SK-N-SH treated with all-trans-retinoic acid at 6 μM for 48 hours (cell line): ENCODE results near the gene SHC3.

Experiments
- ATAC-seq: fragments of 200-7000 bp; cut with Tn5 transposase; 3 replicates; pipeline ENCODE4 v1.9.1; 2020; ENCODE audit warnings: mild to moderate bottlenecking, moderate library complexity
- ARNTL ChIP-seq: fragments of 450-650 bp; formaldehyde crosslinking; IDR thresholded peaks from 2 replicates; pipeline ENCODE4 v1.5.0; 2020; ENCODE audit warnings: low read depth, mild to moderate bottlenecking, moderate library complexity, borderline replicate concordance
- BACH2 ChIP-seq: fragments of 250-450 bp; sonication (Bioruptor Pico); IDR thresholded peaks from 2 replicates; pipeline ENCODE4 v1.9.0; 2021; ENCODE audit warnings: mild to moderate bottlenecking, borderline replicate concordance
- CREB5 ChIP-seq: fragments of 250-450 bp; sonication (Bioruptor Pico); IDR thresholded peaks from 2 replicates; pipeline ENCODE4 v1.5.1; 2020; ENCODE audit warnings: low read depth, mild to moderate bottlenecking, moderate library complexity
- CSDC2 ChIP-seq: fragments of 250-450 bp; sonication (Bioruptor Pico); IDR thresholded peaks from 2 replicates; pipeline ENCODE4 v1.5.0; 2020; ENCODE audit warnings: mild to moderate bottlenecking, moderate library complexity
- ESRRG ChIP-seq: fragments of 250-450 bp; sonication (Bioruptor Pico); IDR thresholded peaks from 2 replicates; pipeline ENCODE4 v1.6.1; 2021; ENCODE audit warnings: mild to moderate bottlenecking
- GLIS3 ChIP-seq: fragments of 250-450 bp; sonication (Bioruptor Pico); IDR thresholded peaks from 2 replicates; pipeline ENCODE4 v1.5.0; 2020; ENCODE audit warnings: mild to moderate bottlenecking, moderate library complexity
- ISL1 ChIP-seq: fragments of 250-450 bp; sonication (Bioruptor Pico); IDR thresholded peaks from 2 replicates; pipeline ENCODE4 v2.1.2; 2022; ENCODE audit warnings: mild to moderate bottlenecking, moderate library complexity
- OSR1 ChIP-seq: fragments of 250-450 bp; sonication (Bioruptor Pico); IDR thresholded peaks from 2 replicates; pipeline ENCODE4 v1.8.0; 2022; ENCODE audit warnings: moderate library complexity, mild to moderate bottlenecking, inconsistent platforms
- PATZ1 ChIP-seq: fragments of 250-450 bp; sonication (Bioruptor Pico); IDR thresholded peaks from 2 replicates; pipeline ENCODE4 v1.8.0; 2020; ENCODE audit warnings: mild to moderate bottlenecking, moderate library complexity, borderline replicate concordance
- POU6F1 ChIP-seq: fragments of 250-450 bp; sonication (Bioruptor Pico); IDR thresholded peaks from 2 replicates; pipeline ENCODE4 v1.8.0; 2021; ENCODE audit warnings: low read depth, mild to moderate bottlenecking, moderate library complexity, borderline replicate concordance
- PPARA ChIP-seq: fragments of 250-450 bp; sonication (Bioruptor Pico); IDR thresholded peaks from 2 replicates; pipeline ENCODE4 v1.5.0; 2020; ENCODE audit warnings: mild to moderate bottlenecking, borderline replicate concordance
- RARB ChIP-seq: fragments of 250-450 bp; sonication (Bioruptor Pico); IDR thresholded peaks from 2 replicates; pipeline ENCODE4 v1.8.0; 2021; ENCODE audit warnings: mild to moderate bottlenecking, moderate library complexity
- SNAI2 ChIP-seq: fragments of 250-450 bp; sonication (Bioruptor Pico); IDR thresholded peaks from 2 replicates; pipeline ENCODE4 v1.5.0; 2020; ENCODE audit warnings: mild to moderate bottlenecking, moderate library complexity
- TCF4 ChIP-seq: fragments of 250-450 bp; sonication (Bioruptor Pico); IDR thresholded peaks from 2 replicates; pipeline ENCODE4 v1.8.0; 2021; ENCODE audit warnings: mild to moderate bottlenecking, moderate library complexity, borderline replicate concordance
- TOX ChIP-seq: fragments of 250-450 bp; sonication (Bioruptor Pico); IDR thresholded peaks from 2 replicates; pipeline ENCODE4 v1.8.0; 2021; ENCODE audit warnings: mild to moderate bottlenecking, moderate library complexity, borderline replicate concordance
- ZC3H10 ChIP-seq: fragments of 250-450 bp; sonication (Bioruptor Pico); IDR thresholded peaks from 2 replicates; pipeline ENCODE4 v1.5.1; 2021; ENCODE audit warnings: mild to moderate bottlenecking, moderate library complexity
- ZFP3 ChIP-seq: fragments of 250-450 bp; sonication (Bioruptor Pico); IDR thresholded peaks from 2 replicates; pipeline ENCODE4 v1.5.0; 2020; ENCODE audit warnings: mild to moderate bottlenecking, moderate library complexity
- ZNF565 ChIP-seq: fragments of 450-650 bp; formaldehyde crosslinking; conservative IDR thresholded peaks from 2 replicates; pipeline ENCODE4 v1.5.0; 2020; ENCODE audit warnings: low read depth, mild to moderate bottlenecking, moderate library complexity
- ZNF8 ChIP-seq: fragments of 450-650 bp; formaldehyde crosslinking; IDR thresholded peaks from 2 replicates; pipeline ENCODE4 v1.5.0; 2020; ENCODE audit warnings: mild to moderate bottlenecking, moderate library complexity
- TF ChIP-seq, protein P1 (sequence below): fragments of 250-450 bp; sonication (Bioruptor Pico); IDR thresholded peaks from 2 replicates; pipeline ENCODE4 v1.5.0; 2020; ENCODE audit warnings: mild to moderate bottlenecking, moderate library complexity
- TF ChIP-seq, protein P2 (sequence below): fragments of 250-450 bp; sonication (Bioruptor Pico); IDR thresholded peaks from 2 replicates; pipeline ENCODE4 v1.5.1; 2021; ENCODE audit warnings: mild to moderate bottlenecking, moderate library complexity

Gene SHC3

DNA sequence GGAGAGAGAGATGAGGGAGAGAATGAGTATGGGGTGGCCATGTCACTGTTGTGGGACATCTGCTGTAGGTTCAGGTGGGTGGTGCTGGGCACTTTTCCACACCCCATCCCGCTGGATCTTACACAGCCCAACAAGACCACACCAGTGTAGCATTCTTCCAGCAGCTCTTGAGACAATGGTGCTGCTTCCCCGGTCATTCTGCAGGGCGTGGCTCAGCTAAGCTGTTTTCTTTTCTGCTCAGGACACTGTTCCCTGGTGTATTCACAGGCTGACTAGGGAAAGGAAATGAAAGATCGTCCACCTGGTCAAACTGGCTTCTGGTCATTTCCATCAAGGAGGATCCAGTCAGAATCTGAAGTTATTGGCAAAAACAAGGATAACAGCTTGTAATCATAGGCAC lies 111.8 kb downstream of the SHC3 start:
- ATAC-seq: no peak
- TF ChIP-seq PATZ1: no peak
- TF ChIP-seq TOX (CRISPR knock-in tag): no peak
- no peak for TF ChIP-seq ZNF565 (CRISPR knock-in tag)

GRCh38 chr9:89065921-89066320 lies 112.7 kb downstream of the SHC3 start:
- ATAC-seq: no peak
- TF ChIP-seq ESRRG (CRISPR knock-in tag): no peak
- TF ChIP-seq BACH2: no peak
- TF ChIP-seq CREB5 (CRISPR knock-in tag): no peak
- TF ChIP-seq ZNF565 (CRISPR knock-in tag): no peak
- TF ChIP-seq CSDC2: no peak
- no peak for TF ChIP-seq ISL1 (CRISPR knock-in tag)

- TF ChIP-seq TOX (CRISPR knock-in tag) (no peak), ISL1 (CRISPR knock-in tag) (no peak), ZFP3 (CRISPR knock-in tag) (no peak), PPARA (CRISPR knock-in tag) (no peak), POU6F1 (CRISPR knock-in tag) (no peak), BACH2 (no peak), TCF4 (no peak), ZC3H10 (CRISPR knock-in tag) (no peak), GLIS3 (no peak), SNAI2 (no peak), OSR1 (CRISPR knock-in tag) (no peak)
- TF ChIP-seq, protein P1, sequence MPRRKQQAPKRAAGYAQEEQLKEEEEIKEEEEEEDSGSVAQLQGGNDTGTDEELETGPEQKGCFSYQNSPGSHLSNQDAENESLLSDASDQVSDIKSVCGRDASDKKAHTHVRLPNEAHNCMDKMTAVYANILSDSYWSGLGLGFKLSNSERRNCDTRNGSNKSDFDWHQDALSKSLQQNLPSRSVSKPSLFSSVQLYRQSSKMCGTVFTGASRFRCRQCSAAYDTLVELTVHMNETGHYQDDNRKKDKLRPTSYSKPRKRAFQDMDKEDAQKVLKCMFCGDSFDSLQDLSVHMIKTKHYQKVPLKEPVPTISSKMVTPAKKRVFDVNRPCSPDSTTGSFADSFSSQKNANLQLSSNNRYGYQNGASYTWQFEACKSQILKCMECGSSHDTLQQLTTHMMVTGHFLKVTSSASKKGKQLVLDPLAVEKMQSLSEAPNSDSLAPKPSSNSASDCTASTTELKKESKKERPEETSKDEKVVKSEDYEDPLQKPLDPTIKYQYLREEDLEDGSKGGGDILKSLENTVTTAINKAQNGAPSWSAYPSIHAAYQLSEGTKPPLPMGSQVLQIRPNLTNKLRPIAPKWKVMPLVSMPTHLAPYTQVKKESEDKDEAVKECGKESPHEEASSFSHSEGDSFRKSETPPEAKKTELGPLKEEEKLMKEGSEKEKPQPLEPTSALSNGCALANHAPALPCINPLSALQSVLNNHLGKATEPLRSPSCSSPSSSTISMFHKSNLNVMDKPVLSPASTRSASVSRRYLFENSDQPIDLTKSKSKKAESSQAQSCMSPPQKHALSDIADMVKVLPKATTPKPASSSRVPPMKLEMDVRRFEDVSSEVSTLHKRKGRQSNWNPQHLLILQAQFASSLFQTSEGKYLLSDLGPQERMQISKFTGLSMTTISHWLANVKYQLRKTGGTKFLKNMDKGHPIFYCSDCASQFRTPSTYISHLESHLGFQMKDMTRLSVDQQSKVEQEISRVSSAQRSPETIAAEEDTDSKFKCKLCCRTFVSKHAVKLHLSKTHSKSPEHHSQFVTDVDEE (CRISPR knock-in tag): no peak
- TF ChIP-seq, protein P2, sequence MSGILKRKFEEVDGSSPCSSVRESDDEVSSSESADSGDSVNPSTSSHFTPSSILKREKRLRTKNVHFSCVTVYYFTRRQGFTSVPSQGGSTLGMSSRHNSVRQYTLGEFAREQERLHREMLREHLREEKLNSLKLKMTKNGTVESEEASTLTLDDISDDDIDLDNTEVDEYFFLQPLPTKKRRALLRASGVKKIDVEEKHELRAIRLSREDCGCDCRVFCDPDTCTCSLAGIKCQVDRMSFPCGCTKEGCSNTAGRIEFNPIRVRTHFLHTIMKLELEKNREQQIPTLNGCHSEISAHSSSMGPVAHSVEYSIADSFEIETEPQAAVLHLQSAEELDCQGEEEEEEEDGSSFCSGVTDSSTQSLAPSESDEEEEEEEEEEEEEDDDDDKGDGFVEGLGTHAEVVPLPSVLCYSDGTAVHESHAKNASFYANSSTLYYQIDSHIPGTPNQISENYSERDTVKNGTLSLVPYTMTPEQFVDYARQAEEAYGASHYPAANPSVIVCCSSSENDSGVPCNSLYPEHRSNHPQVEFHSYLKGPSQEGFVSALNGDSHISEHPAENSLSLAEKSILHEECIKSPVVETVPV (CRISPR knock-in tag): no peak
- ATAC-seq: no peak
Observed at GRCh38 chr9:89060790-89061189, 117.8 kb downstream of the SHC3 start.

- ATAC-seq: no peak
- TF ChIP-seq ZNF8 (CRISPR knock-in tag): no peak
- TF ChIP-seq CSDC2: no peak
- TF ChIP-seq, protein P2 (CRISPR knock-in tag): no peak
- no peak for TF ChIP-seq GLIS3
- no peak for TF ChIP-seq PATZ1
- no peak for TF ChIP-seq POU6F1 (CRISPR knock-in tag)
- no peak for TF ChIP-seq ZC3H10 (CRISPR knock-in tag)
- no peak for TF ChIP-seq ESRRG (CRISPR knock-in tag)
- no peak for TF ChIP-seq RARB (CRISPR knock-in tag)
- TF ChIP-seq TCF4: no peak
- TF ChIP-seq ARNTL (CRISPR knock-in tag): no peak
Observed at GRCh38 chr9:89059925-89060506, 118.6 kb downstream of the SHC3 start.
